Measurements from ENCODE around the gene NFYB.

Gene NFYB

GRCh38 chr12:104155711-104156555 lies 17.9 kb upstream of the NFYB start:
- no peak for DNase-seq (ENCODE audit: low read depth)
- no peak overlapping the region for H3K4me3 ChIP-seq (ENCODE audit: low read length)
- TF ChIP-seq CTCF (IDR thresholded peaks at IDR 0.05; ENCODE audit: insufficient read depth, low read depth, low read length, missing control alignments), result no peak

GRCh38 chr12:104154806-104155205 lies 16.8 kb upstream of the NFYB start:
- no peak overlapping the region for H3K4me3 ChIP-seq (ENCODE audit: low read length)
- no peak for TF ChIP-seq CTCF (IDR thresholded peaks at IDR 0.05; ENCODE audit: insufficient read depth, low read depth, low read length, missing control alignments)
- no peak for DNase-seq (ENCODE audit: low read depth)

GRCh38 chr12:104154286-104154685 lies 16.3 kb upstream of the NFYB start:
- no peak for TF ChIP-seq CTCF (IDR thresholded peaks at IDR 0.05; ENCODE audit: insufficient read depth, low read depth, low read length, missing control alignments)
- no peak overlapping the region for H3K4me3 ChIP-seq (ENCODE audit: low read length)
- no peak for DNase-seq (ENCODE audit: low read depth)

GRCh38 chr12:104152685-104153241 lies 14.8 kb upstream of the NFYB start:
- no peak for DNase-seq (ENCODE audit: low read depth)
- TF ChIP-seq CTCF (IDR thresholded peaks at IDR 0.05; ENCODE audit: insufficient read depth, low read depth, low read length, missing control alignments), result no peak

GRCh38 chr12:104150416-104150815 lies 12.4 kb upstream of the NFYB start:
- DNase-seq (ENCODE audit: low read depth), result no peak
- no peak for TF ChIP-seq CTCF (IDR thresholded peaks at IDR 0.05; ENCODE audit: insufficient read depth, low read depth, low read length, missing control alignments)
- H3K4me3 ChIP-seq (ENCODE audit: low read length), result no peak overlapping the region

More at GRCh38 chr12:104152685-104153241, 14.8 kb upstream of the NFYB start:
- no peak overlapping the region for H3K4me3 ChIP-seq (ENCODE audit: low read length)

GRCh38 chr12:104147346-104147745 lies 9.3 kb upstream of the NFYB start:
- TF ChIP-seq CTCF (IDR thresholded peaks at IDR 0.05; ENCODE audit: insufficient read depth, low read depth, low read length, missing control alignments), result no peak
- no peak for DNase-seq (ENCODE audit: low read depth)
- no peak overlapping the region for H3K4me3 ChIP-seq (ENCODE audit: low read length)

All from epithelial cell of esophagus (primary cell).